Esophagus muscularis mucosa (tissue), 4 donors: ENCODE measurements around the gene KIFAP3.

Experiments
- CTCF ChIP-seq, 3 experiments: fragments of 200-600 bp in 2 of 3; fragments of 450-650 bp in 1 of 3; sonication (generic) in 2 of 3; IDR thresholded peaks; one replicate each; pipeline ENCODE4 v1.5.1; 2017 to 2019; ENCODE audit warnings: antibody characterized with exemption in 3 of 3, mild to moderate bottlenecking in 2 of 3, moderate library complexity in 1 of 3
- EP300 ChIP-seq: sonication (generic); formaldehyde crosslinking; IDR thresholded peaks from one replicate; pipeline ENCODE4 v1.6.1; 2017; ENCODE audit warnings: antibody characterized with exemption
- POLR2A ChIP-seq: fragments of 450-650 bp; IDR thresholded peaks from one replicate; pipeline ENCODE4 v1.6.1; 2017; ENCODE audit warnings: antibody characterized with exemption, moderate library complexity, mild to moderate bottlenecking, low read depth
- POLR2AphosphoS5 ChIP-seq, 2 donors: sonication (generic); formaldehyde crosslinking; IDR thresholded peaks; one replicate each; pipeline ENCODE4 v1.6.1; 2017; ENCODE audit warnings: antibody characterized with exemption in 2 of 2

- TF ChIP-seq CTCF (IDR thresholded peaks at IDR 0.05) (no peak), EP300 (no peak), POLR2A (no peak), POLR2AphosphoS5 (IDR thresholded peaks at IDR 0.05) (no peak)
Measured at GRCh38 chr1:170049176-170049800, 25.2 kb downstream of the KIFAP3 start.
